ENCODE data around the gene AHDC1. TPM values are rescaled to one million over a fixed set of nuclear protein-coding genes. Genes with fewer than 3 reads are reported as not detected.
"Not testable (repeated sequence)": the region's sequence is repeated elsewhere in the genome, so short reads cannot be mapped to it uniquely, and the experiment has no call there.

The AHDC1 gene
- total RNA-seq, 2 experiments from 2014 or later: 7.7 to 10.1 TPM

DNA sequence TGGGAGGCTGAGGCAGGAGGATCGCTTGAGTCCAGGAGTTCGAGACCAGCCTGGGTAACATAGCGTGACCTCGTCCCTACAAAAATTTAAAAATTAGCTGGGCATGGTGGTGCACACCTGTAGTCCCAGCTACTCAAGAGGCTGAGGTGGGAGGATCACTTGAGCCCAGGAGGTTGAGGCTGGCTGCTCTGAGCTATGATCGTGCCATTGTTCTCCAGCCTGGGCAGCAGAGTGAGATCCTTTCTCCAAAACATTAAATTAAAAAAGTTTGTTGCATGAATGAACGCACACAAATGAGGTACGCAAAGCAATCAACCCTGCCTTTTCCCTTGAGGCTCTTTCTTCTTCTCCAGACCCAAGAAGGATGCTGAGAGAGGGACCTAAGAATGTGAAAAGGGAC lies 50.1 kb downstream of the AHDC1 start:
- H3K27ac Mint-ChIP-seq; DNase-seq; H3K36me3 Mint-ChIP-seq (ENCODE audit: low read depth); H3K4me3 Mint-ChIP-seq; H3K27me3 Mint-ChIP-seq (ENCODE audit: low read depth); intact Hi-C loops (cut with micrococcal nuclease); H3K9me3 Mint-ChIP-seq: not testable (repeated sequence)
- peaks cover 21% of the 10 kb centered on the region for H3K4me1 Mint-ChIP-seq (ENCODE audit: low read depth)
- CTCF ChIA-PET: interaction anchor here (0.6 to 8.0 kb wide), 6 partner anchors 10 to 427 kb away, joined by 3 to 105 read pairs (median 18); partner anchors contain the start of gene AHDC1

DNA sequence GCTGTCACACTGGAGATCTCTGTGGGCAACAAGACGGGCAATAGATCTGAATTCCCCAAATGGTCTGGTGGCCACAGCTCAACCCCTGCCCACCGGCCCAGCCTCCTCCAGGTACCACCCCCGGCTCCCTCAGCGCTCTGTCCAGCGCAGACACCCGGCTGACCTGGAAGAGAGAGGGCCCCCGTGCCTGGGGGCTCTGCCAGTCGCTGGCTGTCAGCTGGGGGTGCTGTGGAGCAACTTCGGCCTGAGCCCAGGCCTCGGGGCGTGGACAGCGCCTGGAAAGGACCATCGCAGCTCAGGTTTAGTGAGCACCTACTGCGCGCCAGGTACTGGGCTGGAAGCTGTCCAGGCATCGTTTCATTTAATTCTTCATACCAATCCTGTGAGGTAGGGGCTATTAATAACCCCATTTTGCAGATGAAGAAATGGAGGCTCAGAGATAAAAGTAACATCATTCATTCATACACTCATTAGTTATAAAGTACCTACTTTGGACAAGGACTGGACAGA lies 51.0 kb downstream of the AHDC1 start:
- Mint-ChIP-seq H3K9me3 (no peaks in the 10 kb centered on the region), H3K36me3 (ENCODE audit: low read depth) (no peaks in the 10 kb centered on the region), H3K27ac (no peak overlapping the region), H3K27me3 (ENCODE audit: low read depth) (no peaks in the 10 kb centered on the region), H3K4me3 (no peak overlapping the region), H3K4me1 (ENCODE audit: low read depth) (peaks cover 21% of the 10 kb centered on the region)
- CTCF ChIA-PET: interaction anchor here (1.1 to 8.0 kb wide), 3 partner anchors 17 to 54 kb away, joined by 3 to 105 read pairs (median 93); partner anchors contain the start of gene AHDC1
- intact Hi-C loops (cut with micrococcal nuclease): no loop called here
- no peak for DNase-seq

DNA sequence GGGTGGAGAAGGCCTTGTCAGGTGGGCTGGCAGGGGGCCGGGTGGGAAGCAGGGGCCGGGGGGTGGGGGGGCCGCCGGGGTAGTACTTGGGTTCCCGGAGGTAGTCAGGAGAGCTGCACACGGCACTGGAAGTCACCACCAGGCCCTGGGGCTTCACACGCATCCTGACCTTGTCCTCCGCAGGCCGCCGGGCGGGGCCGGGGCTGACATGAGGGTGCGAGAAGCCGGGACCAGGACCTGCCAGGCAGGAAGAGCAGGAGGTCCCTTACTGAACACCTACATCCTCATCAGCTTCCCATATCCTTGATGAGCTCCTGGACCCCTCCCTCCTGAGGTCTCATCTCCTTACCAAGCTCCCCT lies 52.0 kb downstream of the AHDC1 start:
- intact Hi-C loops (cut with micrococcal nuclease): no loop called here
- Mint-ChIP-seq H3K27me3 (ENCODE audit: low read depth) (no peaks in the 10 kb centered on the region), H3K9me3 (no peaks in the 10 kb centered on the region), H3K27ac (no peak overlapping the region), H3K4me3 (no peak overlapping the region), H3K4me1 (ENCODE audit: low read depth) (peaks cover 14% of the 10 kb centered on the region), H3K36me3 (ENCODE audit: low read depth) (no peaks in the 10 kb centered on the region)
- DNase-seq: no peak
- CTCF ChIA-PET: interaction anchor here (0.6 to 1.1 kb wide), 3 partner anchors 17 to 205 kb away, joined by 3 to 4 read pairs (median 3); no protein-coding TSS in a partner anchor

DNA sequence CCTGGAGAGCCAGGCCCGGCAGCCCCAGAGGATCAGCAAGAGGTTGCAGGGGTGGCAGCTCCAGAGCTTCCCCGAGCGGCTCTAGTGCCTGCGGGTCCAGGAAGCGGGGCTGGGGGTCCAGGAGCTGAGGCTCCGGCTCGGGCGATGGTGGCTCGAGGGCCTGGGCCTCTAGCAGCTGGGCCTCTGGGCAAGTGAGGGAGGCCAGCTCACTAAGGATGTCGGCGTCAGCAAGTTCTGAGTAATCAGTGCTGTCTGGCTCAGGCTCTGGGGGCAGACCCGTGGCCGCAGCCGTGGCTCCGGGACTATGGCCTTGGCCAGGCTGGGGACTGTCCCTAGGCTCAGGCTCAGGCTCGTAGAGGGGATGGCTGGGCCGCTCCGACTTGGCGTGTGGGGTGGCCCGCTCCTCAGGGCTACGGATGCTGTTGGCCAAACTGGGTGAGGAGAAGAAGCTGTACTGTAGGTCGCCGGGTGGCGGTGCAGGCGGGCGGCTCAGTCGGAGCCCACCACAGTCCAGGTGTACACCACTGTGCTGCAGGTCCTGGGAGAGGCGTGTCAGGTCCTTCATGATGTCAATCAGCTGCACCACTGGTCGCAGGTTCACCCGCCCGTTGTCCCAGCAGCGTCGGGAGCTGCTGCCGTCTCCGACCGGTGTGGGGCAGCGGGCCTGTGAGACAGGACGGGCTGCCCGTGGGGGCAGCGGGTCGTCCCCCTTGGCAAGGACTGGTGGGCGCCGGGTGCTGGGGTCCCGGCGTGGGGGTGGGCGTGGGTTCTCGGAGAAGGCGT lies 52.6 kb downstream of the AHDC1 start:
- Mint-ChIP-seq H3K4me3 (no peak overlapping the region), H3K27ac (no peak overlapping the region), H3K27me3 (ENCODE audit: low read depth) (no peaks in the 10 kb centered on the region), H3K9me3 (no peaks in the 10 kb centered on the region), H3K36me3 (ENCODE audit: low read depth) (no peaks in the 10 kb centered on the region), H3K4me1 (ENCODE audit: low read depth) (peaks cover 9% of the 10 kb centered on the region)
- intact Hi-C loops (cut with micrococcal nuclease): no loop called here
- no peak for DNase-seq
- CTCF ChIA-PET: interaction anchor here (0.6 to 1.1 kb wide), 2 partner anchors 18 to 205 kb away, joined by 3 to 4 read pairs; no protein-coding TSS in a partner anchor

DNA sequence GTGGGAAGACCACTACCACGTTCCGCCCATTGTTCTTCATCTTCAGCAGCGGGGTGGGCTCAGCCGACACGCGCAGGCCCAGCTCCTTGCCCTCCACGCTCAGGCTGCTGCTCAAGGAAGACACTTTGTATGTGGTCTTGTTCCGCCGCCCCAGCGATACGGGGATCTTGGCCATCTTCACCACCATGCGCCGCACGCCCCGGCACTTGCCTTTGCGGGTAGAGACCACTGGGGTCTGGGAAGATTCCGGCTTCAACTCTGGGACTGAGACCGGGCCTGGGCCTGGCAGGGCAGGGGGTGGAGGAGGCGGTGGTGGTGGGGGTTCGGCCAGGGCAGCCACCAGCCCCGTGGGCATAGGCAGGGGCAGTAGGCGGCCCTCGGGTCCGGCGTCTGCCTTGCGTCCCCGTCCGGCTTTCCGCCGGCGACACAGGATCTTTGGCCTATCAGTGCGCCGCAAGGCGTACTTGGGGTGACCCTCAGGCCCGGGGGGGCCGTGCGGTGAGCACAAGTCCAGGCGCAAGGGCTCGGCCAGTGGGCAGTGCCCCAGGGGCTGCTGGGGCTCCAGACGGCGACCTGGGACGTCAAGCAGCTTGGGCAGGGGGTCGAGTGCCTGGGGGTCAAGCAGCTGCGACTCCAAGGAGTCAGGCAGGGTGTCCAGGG lies 53.3 kb downstream of the AHDC1 start:
- H3K27me3 Mint-ChIP-seq (ENCODE audit: low read depth): no peaks in the 10 kb centered on the region
- no peaks in the 10 kb centered on the region for H3K36me3 Mint-ChIP-seq (ENCODE audit: low read depth)
- intact Hi-C loops (cut with micrococcal nuclease): no loop called here
- DNase-seq: no peak
- CTCF ChIA-PET: interaction anchor here (1.1 kb wide), 1 partner anchor 18 kb away, joined by 3 read pairs; no protein-coding TSS in a partner anchor
- no peak overlapping the region for H3K4me3 Mint-ChIP-seq
- no peaks in the 10 kb centered on the region for H3K9me3 Mint-ChIP-seq
- H3K27ac Mint-ChIP-seq: no peak overlapping the region
- peaks cover 2% of the 10 kb centered on the region for H3K4me1 Mint-ChIP-seq (ENCODE audit: low read depth)

DNA sequence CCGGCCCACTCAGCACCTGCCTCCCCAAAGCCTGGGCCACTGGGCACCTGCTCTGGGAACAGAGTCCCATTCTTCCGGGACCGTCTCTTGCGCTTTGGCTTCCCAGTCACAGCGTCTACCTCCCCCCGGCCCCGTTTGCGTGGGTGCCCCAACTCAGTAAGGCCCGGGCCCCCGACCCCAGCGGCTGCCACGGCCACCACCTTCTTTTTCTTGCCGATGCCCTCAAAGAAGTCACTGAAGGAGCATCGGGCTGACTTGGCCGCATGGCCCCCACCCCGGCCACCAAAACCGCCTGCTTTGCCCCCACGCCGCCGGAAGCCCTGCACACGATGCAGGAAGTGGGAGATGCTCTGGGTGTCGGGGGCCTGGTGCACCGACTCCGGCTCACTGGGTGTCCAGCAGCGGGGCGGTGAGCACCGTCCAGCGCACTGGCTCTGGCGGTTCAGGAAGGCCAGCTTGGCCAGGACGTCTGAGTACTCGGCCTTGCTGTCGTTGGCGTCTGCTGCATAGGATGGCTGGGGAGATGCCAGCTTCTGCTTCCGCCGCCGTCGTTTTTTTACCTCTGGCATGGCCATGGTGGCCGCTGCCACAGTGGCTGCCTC lies 54.0 kb downstream of the AHDC1 start:
- Mint-ChIP-seq H3K9me3 (no peaks in the 10 kb centered on the region), H3K27ac (no peak overlapping the region), H3K4me1 (ENCODE audit: low read depth) (no peaks in the 10 kb centered on the region), H3K4me3 (no peak overlapping the region), H3K27me3 (ENCODE audit: low read depth) (no peaks in the 10 kb centered on the region), H3K36me3 (ENCODE audit: low read depth) (no peaks in the 10 kb centered on the region)
- CTCF ChIA-PET: no interaction called here
- no peak for DNase-seq
- intact Hi-C loops (cut with micrococcal nuclease): no loop called here

DNA sequence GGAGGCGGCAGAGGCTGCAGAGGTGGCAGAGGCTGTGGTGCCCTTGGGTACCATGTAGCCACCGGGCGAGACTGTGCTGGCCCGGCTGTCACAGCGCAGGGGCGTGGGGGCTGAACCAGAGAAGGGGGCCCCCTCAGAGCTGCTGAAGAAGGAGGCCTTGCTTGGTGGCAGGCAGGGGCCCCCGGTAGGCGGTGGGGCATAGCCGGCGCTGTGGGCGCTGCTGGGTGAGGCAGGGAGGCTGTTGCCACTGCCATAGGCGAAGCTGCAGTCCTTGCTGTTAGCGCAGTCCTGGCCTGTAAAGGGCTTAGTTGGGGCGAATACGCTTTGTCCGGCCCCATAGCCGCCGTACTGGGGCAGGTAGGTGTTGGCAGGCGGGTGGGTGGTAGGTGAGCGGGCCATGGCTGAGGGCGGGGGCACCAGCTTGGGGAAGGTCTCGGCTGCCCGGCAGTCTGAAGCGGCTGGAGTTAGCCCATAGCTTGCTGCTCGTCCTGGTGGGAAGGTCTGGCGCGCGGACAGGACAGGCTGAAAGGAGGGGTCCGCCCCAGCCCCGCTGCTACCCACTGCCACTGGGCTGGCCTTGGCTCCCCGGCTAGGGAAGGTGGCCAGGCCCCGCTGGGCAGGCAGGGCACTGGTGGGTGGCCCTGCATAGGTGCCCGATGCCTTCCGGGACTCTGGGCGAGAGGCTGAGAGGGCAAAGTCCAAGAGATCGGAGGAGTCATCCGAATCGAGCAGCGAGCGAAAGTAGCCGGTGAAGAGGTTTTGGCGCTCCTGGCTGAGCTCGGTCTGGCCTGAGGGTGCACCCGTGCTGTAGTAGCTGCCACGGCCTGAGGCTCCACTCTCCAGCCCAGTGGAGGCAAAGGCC lies 54.9 kb downstream of the AHDC1 start:
- no peaks in the 10 kb centered on the region for H3K27me3 Mint-ChIP-seq (ENCODE audit: low read depth)
- H3K4me1 Mint-ChIP-seq (ENCODE audit: low read depth): no peaks in the 10 kb centered on the region
- no peak overlapping the region for H3K27ac Mint-ChIP-seq
- CTCF ChIA-PET: interaction anchor here (1.0 kb wide), 1 partner anchor 8 kb away, joined by 4 read pairs; no protein-coding TSS in a partner anchor
- no peak overlapping the region for H3K4me3 Mint-ChIP-seq
- H3K36me3 Mint-ChIP-seq (ENCODE audit: low read depth): no peaks in the 10 kb centered on the region
- no peak for DNase-seq
- intact Hi-C loops (cut with micrococcal nuclease): no loop called here
- H3K9me3 Mint-ChIP-seq: no peaks in the 10 kb centered on the region

DNA sequence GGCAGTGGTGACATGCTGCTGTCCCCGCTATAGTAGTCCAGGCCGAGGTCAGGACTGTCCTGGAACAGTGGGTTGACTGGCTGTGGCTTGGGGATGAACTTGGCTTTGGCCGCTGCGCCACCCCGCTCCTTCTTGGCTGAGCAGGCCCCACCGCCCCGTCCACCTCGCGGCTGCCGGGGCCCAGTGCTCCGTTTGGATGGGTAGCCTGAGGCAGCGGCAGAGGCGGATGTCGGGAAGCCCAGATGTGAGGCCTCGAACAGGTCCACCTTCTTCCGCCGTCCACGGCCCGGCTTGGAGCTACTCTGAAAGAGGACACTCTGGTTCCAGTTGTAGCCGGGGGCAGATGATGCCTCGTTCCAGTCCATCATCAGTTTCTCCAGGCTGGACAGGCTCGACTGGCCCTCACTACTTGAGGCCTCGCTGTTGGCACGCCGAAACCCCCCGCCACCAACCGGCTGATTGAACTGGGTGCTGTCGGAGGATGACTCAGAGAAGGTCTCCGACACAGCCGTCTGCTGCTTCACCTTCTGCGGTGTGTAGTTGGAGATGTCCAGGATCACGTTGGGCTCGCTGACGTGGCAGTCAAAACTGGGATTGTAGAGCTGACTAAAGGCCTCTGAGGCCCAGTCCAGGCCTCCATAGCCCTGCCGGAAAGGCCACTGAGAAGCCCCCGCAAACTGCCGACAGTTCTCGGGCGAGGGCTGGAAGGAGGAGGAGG lies 55.6 kb downstream of the AHDC1 start:
- no peak for DNase-seq
- Mint-ChIP-seq H3K27me3 (ENCODE audit: low read depth) (no peaks in the 10 kb centered on the region), H3K36me3 (ENCODE audit: low read depth) (no peaks in the 10 kb centered on the region), H3K27ac (no peak overlapping the region), H3K4me1 (ENCODE audit: low read depth) (no peaks in the 10 kb centered on the region), H3K4me3 (no peak overlapping the region), H3K9me3 (no peaks in the 10 kb centered on the region)
- intact Hi-C loops (cut with micrococcal nuclease): no loop called here
- CTCF ChIA-PET: interaction anchor here (0.6 to 1.0 kb wide), 2 partner anchors 9 to 119 kb away, joined by 3 to 4 read pairs; no protein-coding TSS in a partner anchor

DNA sequence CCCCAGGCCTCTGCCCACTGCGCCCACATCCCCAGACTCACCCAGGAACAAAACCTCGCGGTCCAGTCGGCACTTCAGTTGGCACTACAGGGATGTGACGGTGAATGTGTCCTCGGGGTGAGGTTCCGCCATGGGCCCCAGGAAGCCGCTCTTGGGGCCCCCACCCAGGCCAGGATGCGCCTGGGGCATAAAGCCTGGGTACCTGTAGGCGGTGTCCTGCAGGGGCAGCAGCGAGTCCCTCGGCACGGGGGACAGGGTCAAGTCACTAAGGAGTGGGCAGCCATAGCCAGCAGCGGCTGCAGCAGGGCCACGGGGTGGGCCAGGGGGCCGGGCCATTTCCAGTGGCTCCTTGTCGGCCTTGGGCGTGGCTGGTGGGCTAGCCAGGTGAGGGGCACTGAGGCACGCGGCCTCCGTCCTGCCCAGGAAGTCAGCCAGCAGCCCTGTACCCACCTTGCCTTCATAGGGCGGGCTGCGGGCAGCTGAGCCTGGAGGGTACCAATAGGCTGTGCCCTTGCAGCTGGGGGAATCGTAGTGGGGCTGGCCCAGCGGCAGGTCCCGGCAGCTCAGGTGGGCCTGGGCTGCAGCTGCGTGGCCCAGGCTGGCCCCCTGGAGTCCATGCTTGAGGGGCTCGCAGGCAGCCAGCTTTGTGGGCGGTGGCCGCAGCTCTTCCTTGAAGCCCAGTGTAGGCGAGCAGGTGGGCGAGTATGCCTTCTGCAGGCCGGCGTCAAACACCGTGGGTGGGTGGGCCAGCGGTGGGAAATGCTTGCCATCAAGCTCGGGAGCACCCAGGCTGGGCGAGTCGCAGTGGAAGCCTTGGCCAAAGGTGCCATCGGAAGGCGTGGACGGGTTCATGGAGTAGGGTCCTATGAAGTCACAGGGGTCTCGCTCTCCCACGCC lies 56.5 kb downstream of the AHDC1 start:
- H3K36me3 Mint-ChIP-seq (ENCODE audit: low read depth): no peaks in the 10 kb centered on the region
- H3K4me1 Mint-ChIP-seq (ENCODE audit: low read depth): peaks cover 3% of the 10 kb centered on the region
- CTCF ChIA-PET: interaction anchor here (0.6 kb wide), 1 partner anchor 120 kb away, joined by 3 read pairs; no protein-coding TSS in a partner anchor
- no peak for DNase-seq
- no peak overlapping the region for H3K4me3 Mint-ChIP-seq
- H3K9me3 Mint-ChIP-seq: no peaks in the 10 kb centered on the region
- intact Hi-C loops (cut with micrococcal nuclease): no loop called here
- H3K27me3 Mint-ChIP-seq (ENCODE audit: low read depth): no peaks in the 10 kb centered on the region
- no peak overlapping the region for H3K27ac Mint-ChIP-seq

DNA sequence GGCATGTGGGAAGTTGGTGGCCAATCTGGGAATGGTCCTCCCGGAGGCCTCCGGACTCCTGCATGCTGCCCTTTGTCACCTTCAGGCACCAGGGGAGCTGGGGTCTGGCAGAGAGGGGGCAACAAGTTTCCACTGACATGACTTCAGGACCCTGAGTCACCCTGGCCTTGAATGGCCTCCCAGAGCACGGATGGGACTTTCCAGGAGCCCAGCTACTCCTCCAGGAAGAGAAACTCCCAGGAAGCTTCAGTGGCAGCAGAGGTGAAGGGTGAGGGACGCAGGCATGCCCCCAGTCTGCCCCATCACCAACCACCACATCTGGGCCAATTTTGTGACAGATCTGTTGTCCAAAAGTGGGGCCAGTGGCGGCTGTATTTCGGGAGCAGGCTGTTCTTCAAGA lies 58.1 kb downstream of the AHDC1 start:
- H3K36me3 Mint-ChIP-seq (ENCODE audit: low read depth): no peaks in the 10 kb centered on the region
- H3K9me3 Mint-ChIP-seq: no peaks in the 10 kb centered on the region
- no peaks in the 10 kb centered on the region for H3K27me3 Mint-ChIP-seq (ENCODE audit: low read depth)
- no peak overlapping the region for H3K27ac Mint-ChIP-seq
- no peak overlapping the region for H3K4me3 Mint-ChIP-seq
- H3K4me1 Mint-ChIP-seq (ENCODE audit: low read depth): peaks cover 7% of the 10 kb centered on the region
- CTCF ChIA-PET: interaction anchor here (2.2 kb wide), 1 partner anchor 11 kb away, joined by 11 read pairs; no protein-coding TSS in a partner anchor
- no peak for DNase-seq
- intact Hi-C loops (cut with micrococcal nuclease): no loop called here
